Activated naive CD8-positive, alpha-beta T cell (primary cell): ENCODE results near the gene SPOUT1.
"Not testable (repeated sequence)": the region's sequence is repeated elsewhere in the genome, so short reads cannot be mapped to it uniquely, and the experiment has no call there.

Experiments used
- H3K27ac Mint-ChIP-seq: one replicate; pipeline ENCODE4 v1.8.0; 2021; ENCODE audit warnings: mixed read lengths
- H3K27me3 Mint-ChIP-seq: one replicate; pipeline ENCODE4 v1.8.0; 2021; ENCODE audit warnings: mixed read lengths
- H3K36me3 Mint-ChIP-seq: one replicate; pipeline ENCODE4 v1.8.0; 2021; ENCODE audit warnings: mixed read lengths
- H3K4me1 Mint-ChIP-seq: one replicate; pipeline ENCODE4 v1.8.0; 2021; ENCODE audit warnings: low read depth, mixed read lengths
- H3K4me3 Mint-ChIP-seq: one replicate; pipeline ENCODE4 v1.8.0; 2021; ENCODE audit warnings: mild to moderate bottlenecking, mixed read lengths
- H3K9me3 Mint-ChIP-seq: one replicate; pipeline ENCODE4 v1.8.0; 2021; ENCODE audit warnings: low read depth, mixed read lengths

SPOUT1 gene

GRCh38 chr9:128829477-128830251 lies at the start of gene SPOUT1:
Gene SPOUT1 (minus strand): TSS chr9:128829794. CDS start chr9:128829780, 14 bp downstream.
- H3K27me3 Mint-ChIP-seq, result no peaks in the 10 kb centered on the region
- H3K4me1 Mint-ChIP-seq, result peaks cover 17% of the 10 kb centered on the region
- H3K27ac Mint-ChIP-seq, result peak within 1 kb of the TSS; percentile 97
- peak within 1 kb of the TSS; percentile 96 for H3K4me3 Mint-ChIP-seq
- H3K9me3 Mint-ChIP-seq, result no peaks in the 10 kb centered on the region
- peaks cover 9% of the 10 kb centered on the region for H3K36me3 Mint-ChIP-seq

GRCh38 chr9:128877852-128878251 lies 48.3 kb upstream of the SPOUT1 start:
- no peak overlapping the region for H3K4me3 Mint-ChIP-seq
- H3K36me3 Mint-ChIP-seq, result no peaks in the 10 kb centered on the region
- H3K9me3 Mint-ChIP-seq, result no peaks in the 10 kb centered on the region
- peaks cover 23% of the 10 kb centered on the region for H3K4me1 Mint-ChIP-seq
- no peaks in the 10 kb centered on the region for H3K27me3 Mint-ChIP-seq
- no peak overlapping the region for H3K27ac Mint-ChIP-seq

GRCh38 chr9:128870941-128871265 lies 41.3 kb upstream of the SPOUT1 start:
- not testable (repeated sequence) for H3K27ac Mint-ChIP-seq, H3K36me3 Mint-ChIP-seq, H3K9me3 Mint-ChIP-seq, H3K4me1 Mint-ChIP-seq, H3K27me3 Mint-ChIP-seq, H3K4me3 Mint-ChIP-seq

- peaks cover 4% of the 10 kb centered on the region for H3K36me3 Mint-ChIP-seq
- H3K27me3 Mint-ChIP-seq, result no peaks in the 10 kb centered on the region
- H3K4me3 Mint-ChIP-seq, result no peak overlapping the region
- peaks cover 3% of the 10 kb centered on the region for H3K4me1 Mint-ChIP-seq
- H3K27ac Mint-ChIP-seq, result no peak overlapping the region
- H3K9me3 Mint-ChIP-seq, result no peaks in the 10 kb centered on the region
Observed at GRCh38 chr9:128870128-128870940, 40.7 kb upstream of the SPOUT1 start.

GRCh38 chr9:128863647-128864046 lies 34.1 kb upstream of the SPOUT1 start:
- H3K4me1 Mint-ChIP-seq, result peaks cover 5% of the 10 kb centered on the region
- no peaks in the 10 kb centered on the region for H3K36me3 Mint-ChIP-seq
- no peaks in the 10 kb centered on the region for H3K27me3 Mint-ChIP-seq
- H3K27ac Mint-ChIP-seq, result no peak overlapping the region
- H3K9me3 Mint-ChIP-seq, result no peaks in the 10 kb centered on the region
- no peak overlapping the region for H3K4me3 Mint-ChIP-seq

GRCh38 chr9:128862401-128862851 lies 32.8 kb upstream of the SPOUT1 start:
- no peak overlapping the region for H3K4me3 Mint-ChIP-seq

GRCh38 chr9:128861501-128861900 lies 31.9 kb upstream of the SPOUT1 start:
- no peaks in the 10 kb centered on the region for H3K27me3 Mint-ChIP-seq
- no peaks in the 10 kb centered on the region for H3K36me3 Mint-ChIP-seq
- no peak overlapping the region for H3K27ac Mint-ChIP-seq
- no peaks in the 10 kb centered on the region for H3K9me3 Mint-ChIP-seq
- H3K4me1 Mint-ChIP-seq, result peaks cover 5% of the 10 kb centered on the region
- H3K4me3 Mint-ChIP-seq, result no peak overlapping the region

More at GRCh38 chr9:128862401-128862851, 32.8 kb upstream of the SPOUT1 start:
- H3K27ac Mint-ChIP-seq, result no peak overlapping the region
- H3K4me1 Mint-ChIP-seq, result peaks cover 5% of the 10 kb centered on the region
- no peaks in the 10 kb centered on the region for H3K27me3 Mint-ChIP-seq
- no peaks in the 10 kb centered on the region for H3K36me3 Mint-ChIP-seq
- H3K9me3 Mint-ChIP-seq, result no peaks in the 10 kb centered on the region

GRCh38 chr9:128860937-128861336 lies 31.3 kb upstream of the SPOUT1 start:
- no peak overlapping the region for H3K4me3 Mint-ChIP-seq

GRCh38 chr9:128858476-128858875 lies 28.9 kb upstream of the SPOUT1 start:
- H3K4me3 Mint-ChIP-seq, H3K9me3 Mint-ChIP-seq, H3K27ac Mint-ChIP-seq, H3K36me3 Mint-ChIP-seq, H3K4me1 Mint-ChIP-seq, H3K27me3 Mint-ChIP-seq: not testable (repeated sequence)

More at GRCh38 chr9:128860937-128861336, 31.3 kb upstream of the SPOUT1 start:
- Mint-ChIP-seq H3K36me3 (no peaks in the 10 kb centered on the region), H3K27ac (no peak overlapping the region), H3K4me1 (peaks cover 5% of the 10 kb centered on the region), H3K9me3 (no peaks in the 10 kb centered on the region), H3K27me3 (no peaks in the 10 kb centered on the region)

- not testable (repeated sequence) for H3K4me1 Mint-ChIP-seq, H3K4me3 Mint-ChIP-seq, H3K27me3 Mint-ChIP-seq, H3K27ac Mint-ChIP-seq
- Mint-ChIP-seq H3K36me3 (peaks cover 17% of the 10 kb centered on the region), H3K9me3 (peaks cover 12% of the 10 kb centered on the region)
Observed at GRCh38 chr9:128854454-128854853, 24.9 kb upstream of the SPOUT1 start.

GRCh38 chr9:128852646-128853045 lies 23.1 kb upstream of the SPOUT1 start:
- not testable (repeated sequence) for H3K27ac Mint-ChIP-seq, H3K27me3 Mint-ChIP-seq, H3K4me3 Mint-ChIP-seq, H3K4me1 Mint-ChIP-seq
- H3K9me3 Mint-ChIP-seq, result peaks cover 12% of the 10 kb centered on the region
- peaks cover 19% of the 10 kb centered on the region for H3K36me3 Mint-ChIP-seq

GRCh38 chr9:128851779-128852600 lies 22.4 kb upstream of the SPOUT1 start:
- not testable (repeated sequence) for H3K4me3 Mint-ChIP-seq, H3K4me1 Mint-ChIP-seq, H3K27me3 Mint-ChIP-seq, H3K27ac Mint-ChIP-seq
- peaks cover 20% of the 10 kb centered on the region for H3K36me3 Mint-ChIP-seq
- H3K9me3 Mint-ChIP-seq, result peaks cover 12% of the 10 kb centered on the region

- H3K4me3 Mint-ChIP-seq, H3K27me3 Mint-ChIP-seq: not testable (repeated sequence)
Observed at GRCh38 chr9:128851024-128851423, 21.4 kb upstream of the SPOUT1 start.

GRCh38 chr9:128847803-128848202 lies 18.2 kb upstream of the SPOUT1 start:
- Mint-ChIP-seq H3K36me3 (peaks cover 20% of the 10 kb centered on the region), H3K27me3 (no peaks in the 10 kb centered on the region), H3K9me3 (peaks cover 12% of the 10 kb centered on the region), H3K4me3 (no peak overlapping the region), H3K4me1 (no peaks in the 10 kb centered on the region), H3K27ac (no peak overlapping the region)

More at GRCh38 chr9:128851024-128851423, 21.4 kb upstream of the SPOUT1 start:
- Mint-ChIP-seq H3K36me3 (peaks cover 20% of the 10 kb centered on the region), H3K9me3 (peaks cover 12% of the 10 kb centered on the region)
- H3K27ac Mint-ChIP-seq, H3K4me1 Mint-ChIP-seq: not testable (repeated sequence)

- peaks cover 12% of the 10 kb centered on the region for H3K9me3 Mint-ChIP-seq
- no peaks in the 10 kb centered on the region for H3K4me1 Mint-ChIP-seq
- peaks cover 23% of the 10 kb centered on the region for H3K36me3 Mint-ChIP-seq
- no peak overlapping the region for H3K4me3 Mint-ChIP-seq
- H3K27ac Mint-ChIP-seq, result no peak overlapping the region
- no peaks in the 10 kb centered on the region for H3K27me3 Mint-ChIP-seq
Observed at GRCh38 chr9:128846680-128847030, 17.1 kb upstream of the SPOUT1 start.
